RWPE2 (cell line): ENCODE measurements around the gene AGXT2.

Experiments
- ATAC-seq: fragments of 200-7000 bp; cut with Tn5 transposase; 3 replicates; pipeline ENCODE4 v1.9.1; 2021; ENCODE audit warnings: low read depth
- DNase-seq: peaks from one replicate; pipeline ENCODE4 v3.0.0-alpha.2; 2020; ENCODE audit warnings: low spot score
- H3K27ac ChIP-seq: fragments of 450-650 bp; 2 replicates; pipeline ENCODE4 v1.5.1; 2017; ENCODE audit warnings: mild to moderate bottlenecking; ENCODE audit not compliant: poor library complexity, severe bottlenecking
- H3K27me3 ChIP-seq: fragments of 250-450 bp; sonication (Bioruptor Pico); 2 replicates; pipeline ENCODE4 v1.5.1; 2021; ENCODE audit warnings: mild to moderate bottlenecking, moderate library complexity; ENCODE audit not compliant: insufficient read depth, poor library complexity, severe bottlenecking
- H3K36me3 ChIP-seq: fragments of 250-450 bp; sonication (Bioruptor Pico); 2 replicates; pipeline ENCODE4 v1.5.1; 2020; ENCODE audit warnings: low read depth, mild to moderate bottlenecking, moderate library complexity
- H3K4me1 ChIP-seq: fragments of 250-450 bp; sonication (Bioruptor Pico); 2 replicates; pipeline ENCODE4 v1.5.1; 2021; ENCODE audit warnings: mild to moderate bottlenecking, moderate library complexity; ENCODE audit not compliant: insufficient read depth, poor library complexity, severe bottlenecking
- H3K4me3 ChIP-seq: fragments of 250-450 bp; sonication (Bioruptor Pico); 2 replicates; pipeline ENCODE4 v1.5.1; 2021; ENCODE audit warnings: mild to moderate bottlenecking, moderate library complexity; ENCODE audit not compliant: severe bottlenecking
- H3K9me3 ChIP-seq: fragments of 250-450 bp; sonication (Bioruptor Pico); 2 replicates; pipeline ENCODE4 v1.5.1; 2021; ENCODE audit warnings: mild to moderate bottlenecking, moderate library complexity; ENCODE audit not compliant: severe bottlenecking
- TF ChIP-seq, protein P1 (sequence below): fragments of 450-650 bp; IDR thresholded peaks from one replicate; pipeline ENCODE4 v1.5.1; 2017; ENCODE audit warnings: mild to moderate bottlenecking, moderate library complexity; ENCODE audit not compliant: poor library complexity, severe bottlenecking

Gene AGXT2, protein sequence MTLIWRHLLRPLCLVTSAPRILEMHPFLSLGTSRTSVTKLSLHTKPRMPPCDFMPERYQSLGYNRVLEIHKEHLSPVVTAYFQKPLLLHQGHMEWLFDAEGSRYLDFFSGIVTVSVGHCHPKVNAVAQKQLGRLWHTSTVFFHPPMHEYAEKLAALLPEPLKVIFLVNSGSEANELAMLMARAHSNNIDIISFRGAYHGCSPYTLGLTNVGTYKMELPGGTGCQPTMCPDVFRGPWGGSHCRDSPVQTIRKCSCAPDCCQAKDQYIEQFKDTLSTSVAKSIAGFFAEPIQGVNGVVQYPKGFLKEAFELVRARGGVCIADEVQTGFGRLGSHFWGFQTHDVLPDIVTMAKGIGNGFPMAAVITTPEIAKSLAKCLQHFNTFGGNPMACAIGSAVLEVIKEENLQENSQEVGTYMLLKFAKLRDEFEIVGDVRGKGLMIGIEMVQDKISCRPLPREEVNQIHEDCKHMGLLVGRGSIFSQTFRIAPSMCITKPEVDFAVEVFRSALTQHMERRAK

DNA sequence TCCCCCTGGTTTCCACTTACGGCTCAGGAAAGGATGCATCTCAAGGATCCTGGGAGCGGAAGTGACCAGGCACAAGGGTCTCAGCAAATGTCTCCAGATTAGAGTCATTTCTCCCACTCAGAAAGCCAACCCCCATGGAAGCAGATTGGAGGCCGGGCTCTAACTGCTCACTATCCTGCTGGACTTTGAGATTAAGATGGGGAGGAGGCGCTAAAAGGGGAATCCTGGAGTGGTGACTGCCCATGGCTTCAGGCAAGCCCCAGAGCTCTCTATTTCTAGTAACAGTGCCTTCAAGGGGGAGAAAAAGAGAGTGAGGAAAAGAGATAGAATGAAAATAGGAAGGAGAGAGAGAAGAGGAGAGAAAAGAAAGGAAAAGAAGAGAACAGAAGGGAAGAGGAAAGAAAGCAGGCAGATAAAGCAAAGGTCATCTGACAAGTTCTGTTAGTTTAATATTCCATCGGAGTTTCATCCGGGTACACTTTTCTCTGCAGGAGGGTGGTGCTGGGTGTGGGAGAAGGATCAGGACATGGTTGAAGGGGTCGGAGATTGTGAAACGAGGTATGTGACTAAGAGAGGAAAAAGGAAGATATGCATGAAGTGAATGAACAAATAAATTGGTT, at the start of gene AGXT2:
Gene AGXT2, minus strand, starts transcription at position 165 of the 620 bp plus-strand sequence. Its CDS starts 57 bp downstream, at position 108.
- H3K4me3 ChIP-seq, result no peak within 1 kb of the TSS
- DNase-seq (no peak), ATAC-seq (no peak)
- no peaks in the 10 kb centered on the region for H3K27me3 ChIP-seq
- TF ChIP-seq, protein P1, sequence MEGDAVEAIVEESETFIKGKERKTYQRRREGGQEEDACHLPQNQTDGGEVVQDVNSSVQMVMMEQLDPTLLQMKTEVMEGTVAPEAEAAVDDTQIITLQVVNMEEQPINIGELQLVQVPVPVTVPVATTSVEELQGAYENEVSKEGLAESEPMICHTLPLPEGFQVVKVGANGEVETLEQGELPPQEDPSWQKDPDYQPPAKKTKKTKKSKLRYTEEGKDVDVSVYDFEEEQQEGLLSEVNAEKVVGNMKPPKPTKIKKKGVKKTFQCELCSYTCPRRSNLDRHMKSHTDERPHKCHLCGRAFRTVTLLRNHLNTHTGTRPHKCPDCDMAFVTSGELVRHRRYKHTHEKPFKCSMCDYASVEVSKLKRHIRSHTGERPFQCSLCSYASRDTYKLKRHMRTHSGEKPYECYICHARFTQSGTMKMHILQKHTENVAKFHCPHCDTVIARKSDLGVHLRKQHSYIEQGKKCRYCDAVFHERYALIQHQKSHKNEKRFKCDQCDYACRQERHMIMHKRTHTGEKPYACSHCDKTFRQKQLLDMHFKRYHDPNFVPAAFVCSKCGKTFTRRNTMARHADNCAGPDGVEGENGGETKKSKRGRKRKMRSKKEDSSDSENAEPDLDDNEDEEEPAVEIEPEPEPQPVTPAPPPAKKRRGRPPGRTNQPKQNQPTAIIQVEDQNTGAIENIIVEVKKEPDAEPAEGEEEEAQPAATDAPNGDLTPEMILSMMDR, result no peak
- H3K9me3 ChIP-seq, result no peaks in the 10 kb centered on the region
- peak within 1 kb of the TSS; percentile 41 for H3K27ac ChIP-seq
- no peaks in the 10 kb centered on the region for H3K36me3 ChIP-seq
- peaks cover 10% of the 10 kb centered on the region for H3K4me1 ChIP-seq

DNA sequence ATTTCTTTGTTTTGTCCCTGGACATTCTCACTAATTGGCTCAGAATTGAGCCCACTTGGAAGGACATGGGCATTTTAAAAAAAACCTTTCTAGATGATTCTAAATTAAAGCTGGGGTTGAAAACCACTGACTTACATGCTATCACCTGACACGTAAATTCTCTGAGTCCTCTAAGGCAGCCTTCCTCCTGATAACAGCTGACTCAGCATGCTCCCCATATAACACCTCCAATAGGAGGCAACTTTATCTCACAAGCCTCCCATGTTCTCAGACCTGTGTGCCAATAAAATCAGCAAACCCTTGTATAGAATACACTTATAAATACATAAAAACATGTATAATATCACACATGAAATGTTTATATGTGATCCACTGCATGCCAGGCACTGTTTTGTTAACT, 49.2 kb upstream of the AGXT2 start:
- no peaks in the 10 kb centered on the region for H3K9me3 ChIP-seq
- DNase-seq (no peak), ATAC-seq (no peak)
- no peaks in the 10 kb centered on the region for H3K4me1 ChIP-seq
- H3K4me3 ChIP-seq, result no peak overlapping the region
- H3K36me3 ChIP-seq, result no peaks in the 10 kb centered on the region
- TF ChIP-seq, protein P1, result no peak
- H3K27ac ChIP-seq, result no peak overlapping the region
- H3K27me3 ChIP-seq, result peaks cover 5% of the 10 kb centered on the region

DNA sequence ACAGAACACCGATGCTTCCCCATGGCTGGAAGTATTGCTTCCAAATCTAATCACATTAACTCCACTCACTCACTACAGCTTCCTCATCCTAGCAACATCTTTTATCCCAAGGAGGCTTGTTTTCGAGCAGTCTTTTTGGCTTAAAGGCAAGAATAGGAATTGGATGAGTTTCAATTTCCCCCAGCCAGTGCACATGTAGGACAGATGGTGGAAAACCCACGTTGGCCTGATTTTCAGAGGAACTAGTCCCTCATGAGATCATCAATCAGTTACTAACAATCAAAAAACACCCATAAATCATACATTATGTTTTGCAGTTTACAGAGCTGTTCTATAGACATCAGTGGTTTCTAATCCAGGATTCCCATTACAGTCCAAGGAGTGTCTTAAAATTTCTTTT, 48.5 kb upstream of the AGXT2 start:
- H3K36me3 ChIP-seq, result no peaks in the 10 kb centered on the region
- no peak for ATAC-seq
- no peaks in the 10 kb centered on the region for H3K4me1 ChIP-seq
- no peak overlapping the region for H3K27ac ChIP-seq
- peaks cover 3% of the 10 kb centered on the region for H3K27me3 ChIP-seq
- no peaks in the 10 kb centered on the region for H3K9me3 ChIP-seq
- no peak for DNase-seq
- H3K4me3 ChIP-seq, result no peak overlapping the region
- TF ChIP-seq, protein P1, result no peak

DNA sequence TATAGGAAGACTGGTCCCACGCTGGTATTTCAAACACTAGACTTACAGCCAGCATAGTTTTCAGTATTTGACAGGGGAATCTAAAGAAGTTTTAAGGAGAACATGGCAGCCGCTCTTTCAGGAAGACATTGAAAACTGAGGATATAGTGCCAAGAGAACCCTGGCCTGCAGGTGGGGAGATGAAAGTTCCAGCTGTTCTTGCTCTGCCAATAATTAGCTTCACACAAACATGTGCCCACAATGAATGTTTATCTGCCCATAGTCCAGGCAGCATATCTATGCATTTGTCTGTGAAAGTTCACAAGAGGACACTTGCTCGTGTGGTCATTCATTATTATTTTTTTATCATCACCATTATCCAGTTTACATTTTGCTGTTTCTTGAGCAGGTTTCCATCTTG, 47.6 kb upstream of the AGXT2 start:
- no peak for ATAC-seq
- Histone ChIP-seq H3K9me3 (no peaks in the 10 kb centered on the region), H3K4me1 (no peaks in the 10 kb centered on the region), H3K27me3 (no peaks in the 10 kb centered on the region), H3K27ac (no peak overlapping the region), H3K36me3 (no peaks in the 10 kb centered on the region), H3K4me3 (no peak overlapping the region)
- no peak for DNase-seq
- TF ChIP-seq, protein P1, result no peak
